Hepatocyte (in vitro differentiated cells): ENCODE measurements around the gene FLT1. TPM values are rescaled to one million over a fixed set of nuclear protein-coding genes. Genes with fewer than 3 reads are reported as not detected.

Experiments
- DNase-seq: peaks from one replicate; pipeline ENCODE4 v3.0.0-alpha.2; 2016; ENCODE audit warnings: low spot score
- H2AFZ ChIP-seq: fragments of 200-600 bp; sonication (generic); 2 replicates; pipeline ENCODE4 v1.6.0; 2016; ENCODE audit warnings: antibody characterized with exemption, mild to moderate bottlenecking
- H3K27ac ChIP-seq: fragments of 200-600 bp; sonication (generic); 2 replicates; pipeline ENCODE4 v1.5.1; 2016; ENCODE audit warnings: mild to moderate bottlenecking
- H3K27me3 ChIP-seq: fragments of 200-600 bp; sonication (generic); 2 replicates; pipeline ENCODE4 v1.6.1; 2016
- H3K36me3 ChIP-seq: fragments of 200-600 bp; sonication (generic); replicated peaks from 2 replicates; pipeline ENCODE4 v1.5.1; 2016; ENCODE audit warnings: low read depth; ENCODE audit not compliant: insufficient read depth
- H3K4me1 ChIP-seq: fragments of 200-600 bp; sonication (generic); 2 replicates; pipeline ENCODE4 v1.5.1; 2016; ENCODE audit warnings: mild to moderate bottlenecking, moderate library complexity; ENCODE audit not compliant: insufficient read depth
- H3K4me2 ChIP-seq: fragments of 200-600 bp; sonication (generic); 2 replicates; pipeline ENCODE4 v1.6.0; 2016
- H3K4me3 ChIP-seq: fragments of 200-600 bp; sonication (generic); 2 replicates; pipeline ENCODE4 v1.5.1; 2016; ENCODE audit warnings: mild to moderate bottlenecking
- H3K79me2 ChIP-seq: fragments of 200-600 bp; sonication (generic); 2 replicates; pipeline ENCODE4 v1.6.0; 2017; ENCODE audit warnings: mild to moderate bottlenecking
- H3K9me2 ChIP-seq: fragments of 200-600 bp; sonication (generic); replicated peaks from 2 replicates; pipeline ENCODE4 v1.6.0; 2017; ENCODE audit warnings: mild to moderate bottlenecking; ENCODE audit not compliant: insufficient read depth
- H3K9me3 ChIP-seq: fragments of 200-600 bp; sonication (generic); 2 replicates; pipeline ENCODE4 v1.5.1; 2016; ENCODE audit warnings: low read depth, mild to moderate bottlenecking
- H4K20me1 ChIP-seq: fragments of 200-600 bp; sonication (generic); 2 replicates; pipeline ENCODE4 v1.6.0; 2016; ENCODE audit warnings: mild to moderate bottlenecking; ENCODE audit not compliant: insufficient read depth, poor library complexity, severe bottlenecking
- CTCF ChIP-seq: fragments of 200-600 bp; sonication (generic); IDR thresholded peaks from 2 replicates; pipeline ENCODE4 v1.5.1; 2016; ENCODE audit warnings: antibody characterized with exemption, mild to moderate bottlenecking; ENCODE audit not compliant: poor library complexity
- EZH2 ChIP-seq: fragments of 200-600 bp; sonication (generic); IDR thresholded peaks from 2 replicates; pipeline ENCODE4 v1.6.1; 2016; ENCODE audit warnings: antibody characterized with exemption, mild to moderate bottlenecking, borderline replicate concordance
- EZH2phosphoT487 ChIP-seq: fragments of 200-600 bp; sonication (generic); IDR thresholded peaks from one replicate; pipeline ENCODE4 v1.6.1; 2018; ENCODE audit warnings: antibody characterized with exemption, mild to moderate bottlenecking, low read depth, moderate library complexity; ENCODE audit not compliant: unreplicated experiment, severe bottlenecking
- WGBS: methylation state at CpG from one replicate; pipeline ENCODE4 v1.1.6; 2016; ENCODE audit warnings: low lambda C conversion rate; ENCODE audit errors: missing lambda C conversion rate; 5-methylcytosine and 5-hydroxymethylcytosine counted together
- polyA plus RNA-seq: library from polyadenylated mRNA; unstranded; fragments of >200 nt; fragmentation: Nextera tagmentation; extraction: Ambion mirVana; gene quantifications from 2 replicates; pipeline ENCODE4 v1.2.1, GENCODE V29; 2016
- total RNA-seq: library from RNA; depleted of rRNA; stranded (reverse); fragments of >200 nt; gene quantifications from 2 replicates; pipeline ENCODE4 v1.2.3, GENCODE V29; 2014

Gene FLT1
- total and polyA plus RNA-seq, 2 experiments from 2014 or later, result 30.4 to 40.1 TPM

DNA sequence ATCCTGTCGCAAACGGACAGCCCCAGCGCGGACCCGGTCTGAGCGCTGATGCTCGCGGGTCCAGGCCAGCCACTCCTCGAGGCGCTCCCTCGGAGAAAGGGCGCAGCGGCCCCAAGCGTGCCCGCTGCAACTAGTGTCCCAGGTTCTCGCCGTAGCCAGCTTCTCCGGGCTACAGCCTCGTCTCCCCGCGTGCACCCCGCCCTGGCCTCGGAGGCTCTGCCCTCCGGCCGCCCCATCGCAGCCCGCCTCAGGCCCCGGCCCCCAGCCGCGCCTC lies 487 bp downstream of the FLT1 start:
- DNase-seq, result no peak
- H3K36me3 ChIP-seq, result no peaks in the 10 kb centered on the region
- H3K9me2 ChIP-seq, result no peaks in the 10 kb centered on the region
- no peak overlapping the region for H3K27ac ChIP-seq
- peaks cover 4% of the 10 kb centered on the region for H3K79me2 ChIP-seq
- no peaks in the 10 kb centered on the region for H4K20me1 ChIP-seq
- H3K27me3 ChIP-seq, result peaks cover 87% of the 10 kb centered on the region
- peak overlapping the region; percentile 64 for H3K4me3 ChIP-seq
- peak; percentile 13 for TF ChIP-seq EZH2
- no peak for TF ChIP-seq EZH2phosphoT487
- WGBS, result 3% methylated on average over 22 of the region's 30 CpGs
- peaks cover 16% of the 10 kb centered on the region for H3K4me1 ChIP-seq
- peak overlapping the region; percentile 68 for H2AFZ ChIP-seq
- peak overlapping the region; percentile 97 for H3K4me2 ChIP-seq
- no peaks in the 10 kb centered on the region for H3K9me3 ChIP-seq

GRCh38 chr13:28493740-28494503 lies 1.0 kb downstream of the FLT1 start:
- Histone ChIP-seq H3K4me1 (peaks cover 16% of the 10 kb centered on the region), H3K9me2 (no peaks in the 10 kb centered on the region), H3K4me3 (peak overlapping the region; percentile 64), H3K27ac (no peak overlapping the region), H3K4me2 (peak overlapping the region; percentile 97), H2AFZ (peak overlapping the region; percentile 56), H3K79me2 (peaks cover 4% of the 10 kb centered on the region), H4K20me1 (no peaks in the 10 kb centered on the region), H3K36me3 (no peaks in the 10 kb centered on the region), H3K27me3 (peaks cover 87% of the 10 kb centered on the region), H3K9me3 (no peaks in the 10 kb centered on the region)
- DNase-seq, result no peak
- TF ChIP-seq EZH2 (peak; percentile 91), EZH2phosphoT487 (peak; percentile 65), CTCF (no peak)
- WGBS, result 2% methylated on average over 60 of the region's 60 CpGs

DNA sequence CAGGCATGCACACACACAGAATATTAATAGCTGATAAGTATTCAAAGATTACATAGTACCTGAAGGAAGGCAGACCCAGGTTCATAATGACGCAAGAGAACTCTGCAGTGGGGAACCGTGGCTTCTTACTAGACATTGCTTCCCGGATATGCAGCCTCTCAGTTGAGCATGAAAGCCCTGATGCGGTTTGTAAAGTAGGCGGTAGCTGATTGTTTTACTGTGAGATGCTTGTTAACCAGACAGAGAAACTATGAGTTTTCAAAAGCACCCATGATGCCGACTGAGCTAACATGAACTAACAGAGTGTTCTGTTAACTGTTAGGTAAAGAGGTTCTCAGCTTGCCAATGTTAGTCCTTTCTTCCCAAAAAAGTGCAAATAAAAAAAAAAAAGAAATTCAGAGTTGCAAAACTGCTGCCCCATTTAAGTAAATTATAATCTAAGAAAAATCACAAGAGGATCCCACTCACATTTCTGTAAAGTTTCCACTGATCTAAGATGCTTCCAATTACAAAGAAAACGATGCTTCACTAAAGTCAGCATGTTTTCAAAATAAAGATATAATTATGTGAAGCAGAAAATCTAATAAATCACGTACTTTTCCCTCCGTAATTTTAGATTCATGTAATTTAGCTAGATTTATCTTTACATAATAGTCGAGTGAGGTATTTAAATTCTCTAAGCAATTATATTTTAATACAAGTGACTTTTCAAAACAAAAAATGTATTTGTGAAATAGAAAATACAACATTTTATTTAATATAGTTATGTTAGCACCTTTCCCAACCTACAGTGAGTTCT lies 2.2 kb downstream of the FLT1 start:
- no peak overlapping the region for H3K27ac ChIP-seq
- 34% methylated on average over 10 of the region's 10 CpGs for WGBS
- peak overlapping the region; percentile 39 for H3K4me3 ChIP-seq
- no peak for DNase-seq
- H4K20me1 ChIP-seq, result no peaks in the 10 kb centered on the region
- H3K4me1 ChIP-seq, result peaks cover 16% of the 10 kb centered on the region
- peaks cover 82% of the 10 kb centered on the region for H3K27me3 ChIP-seq
- H3K9me2 ChIP-seq, result no peaks in the 10 kb centered on the region
- H3K36me3 ChIP-seq, result no peaks in the 10 kb centered on the region
- TF ChIP-seq CTCF (no peak), EZH2phosphoT487 (no peak), EZH2 (peak; percentile 44)
- peak overlapping the region; percentile 97 for H3K4me2 ChIP-seq
- peak overlapping the region; percentile 56 for H2AFZ ChIP-seq
- H3K9me3 ChIP-seq, result no peaks in the 10 kb centered on the region
- H3K79me2 ChIP-seq, result peaks cover 4% of the 10 kb centered on the region

DNA sequence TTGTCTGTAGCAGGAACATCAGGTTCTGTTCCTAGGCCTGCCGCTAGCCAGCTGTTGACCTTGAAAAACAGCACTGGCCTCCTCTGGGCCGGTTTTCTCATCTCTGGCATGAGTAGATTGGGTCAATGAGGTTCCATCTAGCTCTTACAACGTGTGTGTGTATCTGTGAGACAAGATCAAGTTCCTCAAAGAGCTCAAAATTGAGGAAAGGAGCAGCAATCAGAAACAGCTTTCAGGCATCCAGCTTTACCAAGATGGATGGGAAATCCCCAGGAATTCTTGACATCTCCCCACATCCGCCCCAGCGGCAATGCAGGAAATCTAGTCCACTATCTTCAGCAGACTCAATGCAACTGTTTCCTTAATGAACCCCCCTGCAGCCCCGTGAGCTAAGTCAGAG lies 4.9 kb downstream of the FLT1 start:
- no peak for TF ChIP-seq CTCF
- no peak for TF ChIP-seq EZH2phosphoT487
- TF ChIP-seq EZH2, result no peak
- no peak for DNase-seq
- no peak overlapping the region for H3K4me2 ChIP-seq
- H3K9me3 ChIP-seq, result no peaks in the 10 kb centered on the region
- H3K27ac ChIP-seq, result no peak overlapping the region
- 70% methylated on average over 6 of the region's 6 CpGs for WGBS
- peaks cover 55% of the 10 kb centered on the region for H3K27me3 ChIP-seq
- no peak overlapping the region for H2AFZ ChIP-seq
- H4K20me1 ChIP-seq, result no peaks in the 10 kb centered on the region
- peaks cover 16% of the 10 kb centered on the region for H3K4me1 ChIP-seq
- H3K4me3 ChIP-seq, result no peak overlapping the region
- no peaks in the 10 kb centered on the region for H3K9me2 ChIP-seq
- no peaks in the 10 kb centered on the region for H3K36me3 ChIP-seq
- peaks cover 4% of the 10 kb centered on the region for H3K79me2 ChIP-seq
